Tibial nerve (tissue), 3 donors: Measurements from ENCODE around the gene SH2D1A.

Source experiments
- CTCF ChIP-seq, 5 experiments: fragments of 200-600 bp in 3 of 5; fragments of 450-650 bp in 2 of 5; sonication (generic) in 3 of 5; IDR thresholded peaks; one replicate each; pipeline ENCODE4 v1.5.1; 2016 to 2019; ENCODE audit warnings: antibody characterized with exemption in 5 of 5, mild to moderate bottlenecking in 3 of 5, moderate library complexity in 2 of 5
- POLR2A ChIP-seq, 2 donors: fragments of 450-650 bp; IDR thresholded peaks; one replicate each; pipeline ENCODE4 v1.6.1; 2017; ENCODE audit warnings: antibody characterized with exemption in 2 of 2, mild to moderate bottlenecking in 2 of 2, moderate library complexity in 2 of 2

GRCh38 chrX:124414281-124414680 lies 67.9 kb downstream of the SH2D1A start:
- TF ChIP-seq POLR2A (IDR thresholded peaks at IDR 0.05) = no peak
- no peak for TF ChIP-seq CTCF (IDR thresholded peaks at IDR 0.05)
